B cell (primary cell): ENCODE data around the gene IGF1R. TPM values are rescaled to one million over a fixed set of nuclear protein-coding genes. Genes with fewer than 3 reads are reported as not detected.

ENCODE experiments used
- ATAC-seq: fragments of 200-7000 bp; cut with Tn5 transposase; one replicate; pipeline ENCODE4 v1.10.0; 2021; ENCODE audit warnings: low read depth, mild to moderate bottlenecking, moderate number of reproducible peaks, moderate library complexity
- CTCF ChIA-PET: fragments of 350-600 bp; sonication (Branson Sonifier 250); formaldehyde crosslinking; loops from one replicate; lab custom pipeline; 2021; ENCODE audit warnings: antibody characterized with exemption, inconsistent platforms; lab: Charles Lee
- POLR2A ChIA-PET: fragments of 350-600 bp; sonication (Branson Sonifier 250); formaldehyde crosslinking; loops from one replicate; lab custom pipeline; 2021; ENCODE audit warnings: antibody characterized with exemption; lab: Charles Lee
- DNase-seq: peaks from one replicate; pipeline ENCODE4 v3.0.0; 2013
- H2AFZ ChIP-seq: 2 replicates; pipeline ENCODE4 v1.6.1; 2012; ENCODE audit warnings: mild to moderate bottlenecking, low read depth, low read length; ENCODE audit not compliant: insufficient read depth, poor library complexity, severe bottlenecking
- H3K27ac ChIP-seq, 2 donors: 1 replicate in 1 of 2; 2 replicates in 1 of 2; pipeline ENCODE4 v1.5.1; 2012 to 2013; ENCODE audit warnings: low read length in 2 of 2, mild to moderate bottlenecking in 2 of 2, moderate library complexity in 1 of 2
- H3K27me3 ChIP-seq, 4 experiments: fragments of 200-600 bp in 1 of 4; sonication (generic) in 1 of 4; replicated peaks in 1 of 4; 1 replicate in 2 of 4; 2 replicates in 2 of 4; pipeline versions ENCODE4 v1.6.1 to v1.7.0; 2013 to 2016; ENCODE audit warnings: low read length in 3 of 4, mild to moderate bottlenecking in 2 of 4, mixed read lengths in 1 of 4, moderate library complexity in 1 of 4; ENCODE audit not compliant: insufficient read depth in 4 of 4, control insufficient read depth in 3 of 4; ENCODE audit errors: control extremely low read depth in 1 of 4
- H3K36me3 ChIP-seq, 2 experiments: replicated peaks in 1 of 2; 1 replicate in 1 of 2; 2 replicates in 1 of 2; pipeline versions ENCODE4 v1.6.1 to v1.7.1; 2013; ENCODE audit warnings: low read length in 1 of 2; ENCODE audit not compliant: insufficient read depth in 2 of 2, control insufficient read depth in 1 of 2; ENCODE audit errors: control extremely low read depth in 1 of 2, extremely low read depth in 1 of 2
- H3K4me1 ChIP-seq, 2 donors: fragments of 200-600 bp in 1 of 2; sonication (generic) in 1 of 2; 1 replicate in 1 of 2; 2 replicates in 1 of 2; pipeline versions ENCODE4 v1.5.1 to v1.6.1; 2013 to 2017; ENCODE audit warnings: low read length in 2 of 2; ENCODE audit not compliant: control insufficient read depth in 2 of 2, insufficient read depth in 2 of 2
- H3K4me2 ChIP-seq: replicated peaks from 2 replicates; pipeline ENCODE3; 2012; ENCODE audit warnings: mild to moderate bottlenecking, low read depth, low read length; ENCODE audit not compliant: poor library complexity, severe bottlenecking
- H3K4me3 ChIP-seq, 5 experiments: fragments of 200-600 bp in 1 of 5; sonication (generic) in 1 of 5; 1 replicate in 3 of 5; 2 replicates in 2 of 5; pipeline versions ENCODE4 v1.5.1 to v1.7.0; 2011 to 2016; ENCODE audit warnings: low read length in 4 of 5, mild to moderate bottlenecking in 4 of 5, low read depth in 2 of 5, control low read depth in 1 of 5, moderate library complexity in 1 of 5; ENCODE audit not compliant: insufficient read depth in 1 of 5; ENCODE audit errors: control extremely low read depth in 1 of 5, extremely low read depth in 1 of 5
- H3K79me2 ChIP-seq: fragments of 200-600 bp; sonication (generic); one replicate; pipeline ENCODE4 v1.6.0; 2016; ENCODE audit warnings: low read length; ENCODE audit not compliant: control insufficient read depth, insufficient read depth
- H3K9ac ChIP-seq: fragments of 200-600 bp; sonication (generic); 2 replicates; pipeline ENCODE4 v1.6.1; 2017; ENCODE audit warnings: mild to moderate bottlenecking, low read length, moderate library complexity
- H3K9me3 ChIP-seq, 3 donors: one replicate each; pipeline versions ENCODE4 v1.6.1 to v1.7.1; 2013; ENCODE audit warnings: low read length in 2 of 3; ENCODE audit not compliant: control insufficient read depth in 2 of 3, insufficient read depth in 1 of 3; ENCODE audit errors: control extremely low read depth in 1 of 3
- H4K20me1 ChIP-seq: 2 replicates; pipeline ENCODE4 v1.6.0; 2012; ENCODE audit warnings: mild to moderate bottlenecking, low read length; ENCODE audit not compliant: insufficient read depth, control insufficient read depth, poor library complexity, severe bottlenecking
- H3K27ac Mint-ChIP-seq: one replicate; pipeline ENCODE4 v1.8.0; 2021; ENCODE audit warnings: mixed read lengths
- H3K27me3 Mint-ChIP-seq: one replicate; pipeline ENCODE4 v1.8.0; 2021; ENCODE audit warnings: mixed read lengths
- H3K4me1 Mint-ChIP-seq: one replicate; pipeline ENCODE4 v1.8.0; 2021; ENCODE audit warnings: mixed read lengths
- H3K4me3 Mint-ChIP-seq: one replicate; pipeline ENCODE4 v1.8.0; 2021; ENCODE audit warnings: mixed read lengths
- H3K9me3 Mint-ChIP-seq: one replicate; pipeline ENCODE4 v1.8.0; 2022; ENCODE audit warnings: mixed read lengths; ENCODE audit not compliant: insufficient read depth
- EZH2 ChIP-seq: IDR thresholded peaks from 2 replicates; pipeline ENCODE4 v1.6.1; 2012; ENCODE audit warnings: borderline replicate concordance, low read depth, mild to moderate bottlenecking, moderate library complexity, low read length; ENCODE audit not compliant: insufficient read depth, poor library complexity, severe bottlenecking
- WGBS: methylation state at CpG from one replicate; pipeline ENCODE4 v1.1.5; 2013; ENCODE audit warnings: missing lambda C conversion rate; ENCODE audit not compliant: insufficient coverage; 5-methylcytosine and 5-hydroxymethylcytosine counted together
- intact Hi-C: fragments of 100-400 bp; cut with micrococcal nuclease; formaldehyde crosslinking; loops from one replicate; pipeline ENCODE4 v1.10.0; 2022
- polyA plus RNA-seq: library from polyadenylated mRNA; depleted of rRNA; stranded (reverse); fragments of >200 nt; gene quantifications from 2 replicates; pipeline ENCODE4 v1.2.3, GENCODE V29; 2012
- total RNA-seq, 2 donors: library from RNA; stranded (reverse); fragments of 120-200 nt in 1 of 2; gene quantifications; 1 replicate in 1 of 2; 2 replicates in 1 of 2; pipeline versions ENCODE4 v1.2.3 to v1.2.4, GENCODE V29; 2013 to 2022
- TF ChIP-seq, protein P1 (sequence below): fragments of 200-600 bp; IDR thresholded peaks from one replicate; pipeline ENCODE4 v1.8.0; 2022; ENCODE audit warnings: antibody characterized with exemption, mild to moderate bottlenecking

IGF1R gene
- total and polyA plus RNA-seq, 2 donors (not counting 1 experiment from before 2014, with no cell fraction given) = 5.4 to 23.1 TPM

DNA sequence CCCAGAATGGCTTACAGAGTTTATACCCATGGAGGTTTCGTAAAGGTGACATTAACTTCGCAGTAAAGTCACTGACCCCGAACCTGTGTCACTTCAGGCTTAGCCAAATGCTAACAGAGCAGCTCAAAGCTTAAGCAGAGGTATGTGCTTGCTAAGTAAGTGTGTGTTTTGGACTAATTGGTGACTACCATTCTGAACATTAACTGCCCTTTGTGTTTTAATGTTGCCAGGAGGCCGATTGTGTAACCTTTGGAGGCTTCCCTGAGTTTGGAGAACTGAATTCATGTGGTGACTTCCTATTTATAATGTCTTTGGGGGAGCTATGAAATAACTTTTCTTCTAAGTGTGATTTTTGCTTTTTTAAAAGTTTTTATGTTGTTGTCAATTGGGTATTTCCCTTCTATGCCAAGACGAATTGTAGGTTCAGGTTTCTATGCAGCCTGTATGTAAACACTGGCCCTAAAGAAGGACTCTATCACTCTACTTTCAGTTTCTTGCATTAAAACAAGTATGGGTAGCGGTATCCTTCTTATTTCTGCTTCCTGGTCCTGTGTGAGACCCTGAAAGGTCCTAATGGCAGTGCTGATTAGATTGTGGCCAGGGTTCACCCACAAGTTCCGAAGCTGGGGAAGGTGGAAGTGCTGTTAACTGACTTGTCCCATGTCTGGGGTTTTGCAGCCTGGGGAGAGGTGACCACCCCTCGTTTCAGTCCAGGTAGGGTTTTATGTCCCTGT, 86.3 kb downstream of the IGF1R start:
- Mint-ChIP-seq H3K9me3 (no peaks in the 10 kb centered on the region), H3K27ac (no peak overlapping the region), H3K4me1 (peaks cover 9% of the 10 kb centered on the region), H3K27me3 (no peaks in the 10 kb centered on the region), H3K4me3 (no peak overlapping the region)
- Histone ChIP-seq H3K4me2 (no peak overlapping the region), H3K9ac (no peak overlapping the region), H2AFZ (no peak overlapping the region), H3K4me3 (no peak overlapping the region), H3K27ac (no peak overlapping the region), H4K20me1 (no peaks in the 10 kb centered on the region), H3K36me3 (no peaks in the 10 kb centered on the region), H3K4me1 (peaks cover 4% of the 10 kb centered on the region in 2 donors), H3K9me3 (no peaks in the 10 kb centered on the region), H3K27me3 (no peaks in the 10 kb centered on the region), H3K79me2 (peaks cover 6% of the 10 kb centered on the region)
- DNase-seq = no peak
- POLR2A ChIA-PET = no interaction called here
- intact Hi-C loops = no loop called here
- WGBS = 69% methylated on average over 6 of the region's 8 CpGs
- no peak for ATAC-seq
- CTCF ChIA-PET = no interaction called here
- TF ChIP-seq, protein P1, sequence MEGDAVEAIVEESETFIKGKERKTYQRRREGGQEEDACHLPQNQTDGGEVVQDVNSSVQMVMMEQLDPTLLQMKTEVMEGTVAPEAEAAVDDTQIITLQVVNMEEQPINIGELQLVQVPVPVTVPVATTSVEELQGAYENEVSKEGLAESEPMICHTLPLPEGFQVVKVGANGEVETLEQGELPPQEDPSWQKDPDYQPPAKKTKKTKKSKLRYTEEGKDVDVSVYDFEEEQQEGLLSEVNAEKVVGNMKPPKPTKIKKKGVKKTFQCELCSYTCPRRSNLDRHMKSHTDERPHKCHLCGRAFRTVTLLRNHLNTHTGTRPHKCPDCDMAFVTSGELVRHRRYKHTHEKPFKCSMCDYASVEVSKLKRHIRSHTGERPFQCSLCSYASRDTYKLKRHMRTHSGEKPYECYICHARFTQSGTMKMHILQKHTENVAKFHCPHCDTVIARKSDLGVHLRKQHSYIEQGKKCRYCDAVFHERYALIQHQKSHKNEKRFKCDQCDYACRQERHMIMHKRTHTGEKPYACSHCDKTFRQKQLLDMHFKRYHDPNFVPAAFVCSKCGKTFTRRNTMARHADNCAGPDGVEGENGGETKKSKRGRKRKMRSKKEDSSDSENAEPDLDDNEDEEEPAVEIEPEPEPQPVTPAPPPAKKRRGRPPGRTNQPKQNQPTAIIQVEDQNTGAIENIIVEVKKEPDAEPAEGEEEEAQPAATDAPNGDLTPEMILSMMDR = no peak
- no peak for TF ChIP-seq EZH2

DNA sequence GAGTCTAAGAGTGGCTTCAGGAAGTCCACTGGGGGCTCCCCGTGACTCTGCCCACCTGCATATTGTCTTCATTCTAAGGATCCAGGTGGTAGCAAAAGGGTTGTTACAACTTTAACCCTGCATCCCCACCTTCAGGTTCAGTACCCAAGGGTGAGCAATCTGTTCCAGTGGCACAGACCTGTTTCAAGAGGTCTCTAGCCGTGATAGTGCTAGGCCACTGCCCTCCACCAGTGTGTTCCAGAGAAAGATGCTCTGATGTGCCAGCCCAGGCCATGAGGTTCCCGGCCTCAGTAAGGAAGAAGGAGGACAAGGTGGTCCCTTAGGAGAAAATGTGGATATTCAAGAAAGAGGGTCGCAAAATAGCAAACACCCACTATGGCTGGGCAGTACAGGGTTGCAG, 87.0 kb downstream of the IGF1R start:
- ChIA-PET CTCF (no interaction called here), POLR2A (no interaction called here)
- 86% methylated on average over 2 of the region's 4 CpGs for WGBS
- H3K4me3 Mint-ChIP-seq = no peak overlapping the region
- intact Hi-C loops = no loop called here
- Histone ChIP-seq H3K36me3 (no peaks in the 10 kb centered on the region), H3K27ac (no peak overlapping the region), H3K9me3 (no peaks in the 10 kb centered on the region), H3K79me2 (peaks cover 6% of the 10 kb centered on the region), H3K9ac (no peak overlapping the region), H4K20me1 (no peaks in the 10 kb centered on the region), H3K4me1 (peaks cover 4% of the 10 kb centered on the region in 2 donors), H3K4me2 (no peak overlapping the region), H2AFZ (no peak overlapping the region), H3K4me3 (no peak overlapping the region), H3K27me3 (no peaks in the 10 kb centered on the region)
- peaks cover 9% of the 10 kb centered on the region for H3K4me1 Mint-ChIP-seq
- no peak overlapping the region for H3K27ac Mint-ChIP-seq
- TF ChIP-seq, protein P1 = no peak
- no peak for TF ChIP-seq EZH2
- no peak for DNase-seq
- no peaks in the 10 kb centered on the region for H3K9me3 Mint-ChIP-seq
- ATAC-seq = no peak
- H3K27me3 Mint-ChIP-seq = no peaks in the 10 kb centered on the region
